ENCODE measurements around the gene XKR7. TPM values are rescaled to one million over a fixed set of nuclear protein-coding genes. Genes with fewer than 3 reads are reported as not detected.
A peak's percentile ranks its signal among the peaks of the same experiment; 100 is the strongest.
"Not testable (repeated sequence)": the region's sequence is repeated elsewhere in the genome, so short reads cannot be mapped to it uniquely, and the experiment has no call there.

The XKR7 gene
- total RNA-seq, 4 donors from 2014 or later: not detected

DNA sequence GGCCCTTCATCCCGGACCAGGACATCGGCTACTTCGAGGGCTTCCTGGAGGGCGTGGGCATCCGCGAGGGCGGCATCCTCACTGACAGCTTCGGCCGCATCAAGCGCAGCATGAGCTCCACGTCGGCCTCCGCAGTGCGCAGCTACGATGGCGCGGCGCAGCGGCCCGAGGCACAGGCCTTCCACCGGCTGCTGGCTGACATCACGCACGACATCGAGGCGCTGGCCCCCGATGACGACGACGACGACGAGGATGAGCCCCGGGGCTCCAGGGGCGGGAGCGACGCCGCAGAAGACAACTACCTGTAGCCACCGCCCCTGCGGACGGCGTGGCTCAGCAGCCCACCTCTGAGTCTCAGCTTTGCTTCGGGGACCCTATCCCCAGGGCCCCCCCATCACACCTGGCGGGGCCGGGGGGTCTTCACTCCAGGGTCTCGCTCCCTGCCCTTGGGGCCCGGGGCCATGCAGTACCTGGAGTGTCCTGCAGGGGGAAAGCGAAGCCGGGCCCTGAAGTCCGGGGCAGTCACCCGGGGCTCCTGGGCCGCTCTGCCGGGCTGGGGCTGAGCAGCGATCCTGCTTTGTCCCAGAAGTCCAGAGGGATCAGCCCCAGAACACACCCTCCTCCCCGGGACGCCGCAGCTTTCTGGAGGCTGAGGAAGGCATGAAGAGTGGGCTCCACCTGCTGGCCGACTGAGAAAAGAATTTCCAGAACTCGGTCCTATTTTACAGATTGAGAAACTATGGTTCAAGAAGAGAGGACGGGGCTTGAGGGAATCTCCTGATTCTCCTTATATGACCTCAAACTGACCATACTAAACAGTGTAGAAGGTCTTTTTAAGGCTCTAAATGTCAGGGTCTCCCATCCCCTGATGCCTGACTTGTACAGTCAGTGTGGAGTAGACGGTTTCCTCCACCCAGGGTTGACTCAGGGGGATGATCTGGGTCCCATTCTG lies 63.3 kb downstream of the XKR7 start:
- no peak for DNase-seq
- Histone ChIP-seq H3K4me3 (peak overlapping the region in 3 of 4 donors; percentile 18 to 54 (median 21)), H3K27me3 (peaks cover 0 to 60% (median 2%) of the 10 kb centered on the region in 4 donors), H3K9me3 (no peaks in the 10 kb centered on the region), H3K27ac (no peak overlapping the region), H3K36me3 (no peaks in the 10 kb centered on the region), H3K4me1 (peaks cover 0 to 12% (median 9%) of the 10 kb centered on the region in 3 donors)
- intact Hi-C loops (cut with DNase I): loop anchor here (5.0 kb wide), 1 partner anchor 61 kb away; no protein-coding TSS in a partner anchor
- no peak for TF ChIP-seq POLR2A (IDR thresholded peaks at IDR 0.05)
- TF ChIP-seq CTCF (IDR thresholded peaks at IDR 0.05): peak; percentile 80 to 98 (median 92)
- WGBS, 2 donors: 21 to 28% methylated on average over 4 of the region's 59 CpGs

- Histone ChIP-seq H3K4me3 (no peak overlapping the region), H3K36me3 (no peaks in the 10 kb centered on the region), H3K4me1 (peaks cover 0 to 12% (median 9%) of the 10 kb centered on the region in 3 donors), H3K27me3 (peaks cover 0 to 68% (median 2%) of the 10 kb centered on the region in 4 donors), H3K9me3 (no peaks in the 10 kb centered on the region), H3K27ac (no peak overlapping the region)
- WGBS, 2 donors: 39 to 45% methylated on average over 2 of the region's 2 CpGs
- TF ChIP-seq CTCF (IDR thresholded peaks at IDR 0.05) (no peak), POLR2A (IDR thresholded peaks at IDR 0.05) (no peak)
- intact Hi-C loops (cut with DNase I): loop anchor here (5.0 kb wide), 1 partner anchor 59 kb away; no protein-coding TSS in a partner anchor
- DNase-seq: no peak
These were observed 65.4 kb downstream of the XKR7 start for GRCh38 chr20:32033316-32033715.

DNA sequence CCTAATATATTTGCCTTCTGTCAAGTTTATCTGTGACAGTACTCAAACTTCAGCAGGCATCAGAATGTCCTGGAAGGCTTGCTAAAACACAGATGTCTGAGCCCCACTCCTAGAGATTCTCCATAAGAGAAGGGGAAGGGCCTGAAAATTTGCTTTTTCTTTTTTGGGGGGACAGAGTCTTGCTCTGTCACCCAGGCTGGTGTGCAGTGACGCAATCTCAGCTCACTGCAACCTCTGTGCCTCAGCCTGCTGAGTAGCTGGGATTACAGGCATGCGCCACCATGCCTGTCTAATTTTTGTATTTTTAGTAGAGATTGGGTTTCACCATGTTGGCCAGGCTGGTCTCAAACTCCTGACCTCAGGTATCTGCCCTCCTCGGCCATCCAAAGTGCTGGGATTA lies 65.8 kb downstream of the XKR7 start:
- not testable (repeated sequence) for DNase-seq

GRCh38 chr20:32034581-32035425 lies 66.9 kb downstream of the XKR7 start:
- H3K4me3 ChIP-seq: no peak overlapping the region
- no peaks in the 10 kb centered on the region for H3K36me3 ChIP-seq
- intact Hi-C loops (cut with DNase I): loop anchor here (5.0 kb wide), 1 partner anchor 57 kb away; no protein-coding TSS in a partner anchor
- H3K27me3 ChIP-seq: peaks cover 0 to 75% (median 3%) of the 10 kb centered on the region in 4 donors
- WGBS, 2 donors: 39 to 56% methylated on average over 4 of the region's 9 CpGs
- H3K9me3 ChIP-seq: no peaks in the 10 kb centered on the region
- DNase-seq: no peak
- no peak for TF ChIP-seq POLR2A (IDR thresholded peaks at IDR 0.05)
- peak in 3 of 6 experiments; percentile 6 to 24 (median 11) for TF ChIP-seq CTCF (IDR thresholded peaks at IDR 0.05)
- no peak overlapping the region for H3K27ac ChIP-seq
- H3K4me1 ChIP-seq: peaks cover 0 to 18% (median 9%) of the 10 kb centered on the region in 3 donors

More for the DNA sequence above, 65.8 kb downstream of the XKR7 start:
- Histone ChIP-seq H3K27me3 (peaks cover 0 to 72% (median 2%) of the 10 kb centered on the region in 4 donors), H3K4me1 (peaks cover 0 to 12% (median 9%) of the 10 kb centered on the region in 3 donors)
- H3K36me3 ChIP-seq, H3K9me3 ChIP-seq, H3K27ac ChIP-seq, H3K4me3 ChIP-seq: not testable (repeated sequence)
- intact Hi-C loops (cut with DNase I): loop anchor here (5.0 kb wide), 1 partner anchor 59 kb away; no protein-coding TSS in a partner anchor
- 74 to 81% methylated on average over 3 of the region's 3 CpGs for WGBS, 2 donors

- Histone ChIP-seq H3K9me3 (no peaks in the 10 kb centered on the region), H3K4me1 (peaks cover 0 to 24% (median 9%) of the 10 kb centered on the region in 3 donors), H3K27me3 (peaks cover 0 to 78% (median 3%) of the 10 kb centered on the region in 4 donors), H3K4me3 (no peak overlapping the region), H3K27ac (no peak overlapping the region), H3K36me3 (no peaks in the 10 kb centered on the region)
- WGBS, 2 donors: 53 to 72% methylated on average over 3 to 8 of the region's 8 CpGs
- TF ChIP-seq POLR2A (IDR thresholded peaks at IDR 0.05): no peak
- no peak for TF ChIP-seq CTCF (IDR thresholded peaks at IDR 0.05)
- no peak for DNase-seq
- intact Hi-C loops (cut with DNase I): no loop called here
These were observed 67.5 kb downstream of the XKR7 start for GRCh38 chr20:32035426-32035779.

Measured in esophagus squamous epithelium (tissue), 5 donors.